Medulla oblongata (tissue), 1 donor: ENCODE data around the gene IPO8.
"Not testable (repeated sequence)": the region's sequence is repeated elsewhere in the genome, so short reads cannot be mapped to it uniquely, and the experiment has no call there.

Experiments used
- DNase-seq: peaks from one replicate; pipeline ENCODE4 v3.0.0-alpha.2; 2015; ENCODE audit errors: extremely low spot score

Gene IPO8

GRCh38 chr12:30609819-30610218 lies 85.8 kb downstream of the IPO8 start:
- DNase-seq, result not testable (repeated sequence)

GRCh38 chr12:30604302-30604701 lies 91.4 kb downstream of the IPO8 start:
- DNase-seq, result not testable (repeated sequence)

- no peak for DNase-seq
These were observed 92.5 kb downstream of the IPO8 start for GRCh38 chr12:30603129-30603528.

GRCh38 chr12:30602678-30603077 lies 93.0 kb downstream of the IPO8 start:
- DNase-seq, result no peak

DNA sequence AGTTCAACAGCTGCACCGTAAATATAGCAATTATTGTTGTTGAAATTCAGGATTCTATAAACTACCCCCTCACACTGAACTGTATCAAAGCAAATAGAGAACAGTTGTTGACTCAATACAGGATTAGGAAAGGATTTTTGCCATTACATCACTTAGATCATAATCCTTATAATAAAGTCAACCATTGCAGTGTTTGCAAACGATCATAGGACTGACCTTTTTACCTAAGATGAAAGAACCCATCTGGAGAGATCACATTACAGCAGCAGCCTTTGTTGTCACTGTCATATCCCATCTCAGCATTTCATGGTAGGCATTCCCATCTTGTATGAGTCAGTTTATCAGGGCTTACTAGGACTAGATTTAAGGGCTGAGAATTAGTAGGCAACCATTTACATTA lies 96.1 kb downstream of the IPO8 start:
- DNase-seq, result no peak

DNA sequence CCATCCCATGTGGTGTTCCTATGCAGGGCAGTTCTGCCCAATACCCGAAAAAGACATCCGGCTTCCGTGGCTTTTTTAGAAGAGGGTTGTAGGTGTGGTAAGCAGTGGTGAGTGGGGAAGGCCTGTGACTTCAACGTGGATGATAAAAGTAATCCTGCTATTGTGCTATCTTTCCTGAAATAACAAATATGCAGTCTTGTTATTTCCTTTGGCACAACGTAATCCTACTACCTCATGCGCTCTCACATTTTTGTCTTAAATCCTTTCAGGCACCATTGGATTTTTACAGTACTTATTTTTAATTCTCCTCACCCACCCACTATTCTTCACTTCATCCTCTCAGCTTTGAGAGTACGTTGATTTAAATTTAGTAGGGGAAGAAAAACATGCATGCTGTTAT lies 96.8 kb downstream of the IPO8 start:
- DNase-seq, result no peak

GRCh38 chr12:30595742-30596141 lies 99.9 kb downstream of the IPO8 start:
- no peak for DNase-seq

- DNase-seq, result no peak
These were observed 101.2 kb downstream of the IPO8 start for GRCh38 chr12:30594509-30594908.

- DNase-seq, result not testable (repeated sequence)
These were observed 107.1 kb downstream of the IPO8 start for GRCh38 chr12:30588572-30588971.

DNA sequence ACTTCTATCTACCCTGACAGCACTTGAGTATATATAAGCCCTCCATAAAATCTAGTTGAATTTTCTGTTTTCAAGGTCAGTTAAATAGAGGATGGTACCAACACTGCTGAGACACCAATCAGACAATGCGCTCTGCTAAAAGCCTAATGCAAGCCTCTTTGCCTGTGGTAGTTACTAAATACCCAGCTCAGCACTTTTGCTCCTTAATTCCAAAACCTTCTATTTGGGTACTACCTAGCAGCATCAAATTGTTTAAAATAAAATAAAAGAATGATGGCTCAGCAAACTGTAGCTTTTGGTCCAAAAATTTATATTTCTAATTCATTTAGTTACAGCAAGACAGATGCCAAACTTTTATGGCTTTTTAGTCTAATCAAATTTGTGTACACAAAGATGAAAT lies 107.9 kb downstream of the IPO8 start:
- DNase-seq, result no peak

DNA sequence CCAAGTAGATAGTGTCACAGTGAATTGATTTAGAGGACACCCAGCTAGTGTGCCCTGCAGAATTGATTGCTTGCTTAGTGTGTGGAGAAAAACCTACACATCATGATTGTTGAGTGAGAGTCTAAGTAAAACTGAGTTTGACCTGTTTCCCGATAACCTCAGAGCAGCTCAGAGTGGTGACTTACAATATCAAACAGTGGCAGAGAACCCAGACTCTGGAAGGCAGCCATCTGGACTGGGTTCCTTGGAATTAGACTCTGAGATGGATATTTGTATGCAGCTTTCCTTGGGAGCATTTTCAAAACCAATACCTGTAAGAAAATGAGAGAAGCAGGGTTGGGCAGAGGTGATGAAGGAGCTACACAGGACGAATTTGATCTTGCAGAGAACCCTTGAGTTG lies 109.8 kb downstream of the IPO8 start:
- no peak for DNase-seq

DNA sequence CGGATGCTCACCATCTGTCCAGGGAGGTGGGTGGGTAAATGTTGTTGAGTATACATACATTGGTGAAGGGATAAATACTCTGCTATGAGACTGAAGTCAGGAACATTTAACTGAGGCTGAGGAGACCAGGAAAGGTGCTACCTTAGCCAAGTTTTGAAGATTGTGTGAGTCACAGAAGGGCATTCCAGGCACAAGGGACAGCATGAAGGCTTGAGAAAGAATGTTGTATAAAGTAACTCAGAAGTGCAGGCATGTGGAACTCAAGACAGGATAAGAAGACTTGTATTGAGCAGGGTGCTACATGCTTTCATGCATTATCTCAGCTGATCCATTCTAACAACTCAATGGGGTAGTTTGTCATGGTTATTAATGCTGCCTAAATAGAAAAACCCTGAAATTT lies 112.7 kb downstream of the IPO8 start:
- DNase-seq, result no peak

GRCh38 chr12:30580344-30580743 lies 115.3 kb downstream of the IPO8 start:
- DNase-seq, result no peak
